Retinal pigment epithelial cell (primary cell): Measurements from ENCODE around the gene PDE6B.
"Not testable (repeated sequence)": the region's sequence is repeated elsewhere in the genome, so short reads cannot be mapped to it uniquely, and the experiment has no call there.

Source experiments
- DNase-seq: peaks from one replicate; pipeline ENCODE4 v3.0.0-alpha.2; 2010; ENCODE audit warnings: low read depth
- H3K4me3 ChIP-seq: 2 replicates; pipeline ENCODE4 v1.5.1; 2011; ENCODE audit warnings: mild to moderate bottlenecking, low read length, control low read depth, moderate library complexity
- TF ChIP-seq, protein P1 (sequence below): conservative IDR thresholded peaks from 2 replicates; pipeline ENCODE4 v1.5.1; 2011; ENCODE audit warnings: low read depth, low read length, control low read depth, inconsistent platforms

The PDE6B gene

DNA sequence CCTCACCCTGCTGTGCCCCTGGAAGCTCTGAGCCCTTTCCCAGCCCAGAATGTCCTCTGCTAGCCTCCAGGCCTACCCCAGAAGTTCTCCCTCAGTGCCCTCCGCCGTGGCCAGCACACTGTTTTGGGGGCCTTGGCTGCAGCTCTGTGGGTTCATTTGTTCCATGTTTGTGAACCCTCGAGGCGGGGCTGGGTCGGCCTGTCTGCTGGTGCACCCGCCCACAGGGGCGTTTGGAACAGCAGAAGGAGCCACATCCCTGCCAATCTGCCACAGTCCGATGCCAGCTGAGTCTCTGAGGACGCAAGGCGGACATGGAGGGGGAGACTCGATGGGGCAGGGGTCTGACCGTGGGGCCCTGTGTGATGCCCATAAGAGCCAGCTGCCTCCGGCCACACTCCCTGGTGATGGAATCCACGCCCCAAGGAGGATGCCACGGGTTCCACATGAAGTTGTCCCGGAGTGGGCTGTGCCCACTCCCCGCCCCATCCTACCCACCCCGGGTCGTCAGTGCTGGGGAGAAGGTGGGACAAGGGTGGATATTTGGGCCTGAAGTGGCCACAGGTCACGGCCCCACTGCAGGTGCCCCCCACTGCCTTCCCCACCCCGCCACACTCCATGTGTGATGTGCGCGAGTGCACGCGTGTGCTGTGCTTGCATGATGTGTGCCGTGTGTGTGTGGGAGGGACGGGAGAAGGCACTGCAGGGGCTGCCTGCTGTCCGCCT lies 41.6 kb downstream of the PDE6B start:
- H3K4me3 ChIP-seq = no peak overlapping the region
- TF ChIP-seq, protein P1, sequence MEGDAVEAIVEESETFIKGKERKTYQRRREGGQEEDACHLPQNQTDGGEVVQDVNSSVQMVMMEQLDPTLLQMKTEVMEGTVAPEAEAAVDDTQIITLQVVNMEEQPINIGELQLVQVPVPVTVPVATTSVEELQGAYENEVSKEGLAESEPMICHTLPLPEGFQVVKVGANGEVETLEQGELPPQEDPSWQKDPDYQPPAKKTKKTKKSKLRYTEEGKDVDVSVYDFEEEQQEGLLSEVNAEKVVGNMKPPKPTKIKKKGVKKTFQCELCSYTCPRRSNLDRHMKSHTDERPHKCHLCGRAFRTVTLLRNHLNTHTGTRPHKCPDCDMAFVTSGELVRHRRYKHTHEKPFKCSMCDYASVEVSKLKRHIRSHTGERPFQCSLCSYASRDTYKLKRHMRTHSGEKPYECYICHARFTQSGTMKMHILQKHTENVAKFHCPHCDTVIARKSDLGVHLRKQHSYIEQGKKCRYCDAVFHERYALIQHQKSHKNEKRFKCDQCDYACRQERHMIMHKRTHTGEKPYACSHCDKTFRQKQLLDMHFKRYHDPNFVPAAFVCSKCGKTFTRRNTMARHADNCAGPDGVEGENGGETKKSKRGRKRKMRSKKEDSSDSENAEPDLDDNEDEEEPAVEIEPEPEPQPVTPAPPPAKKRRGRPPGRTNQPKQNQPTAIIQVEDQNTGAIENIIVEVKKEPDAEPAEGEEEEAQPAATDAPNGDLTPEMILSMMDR = no peak
- no peak for DNase-seq

- DNase-seq = no peak
- TF ChIP-seq, protein P1 = no peak
- H3K4me3 ChIP-seq = no peak overlapping the region
Observed at GRCh38 chr4:667545-667925, 42.2 kb downstream of the PDE6B start.

GRCh38 chr4:668219-668618 lies 42.8 kb downstream of the PDE6B start:
- not testable (repeated sequence) for H3K4me3 ChIP-seq, DNase-seq

GRCh38 chr4:669806-670559 lies 44.6 kb downstream of the PDE6B start:
- DNase-seq, H3K4me3 ChIP-seq: not testable (repeated sequence)

- TF ChIP-seq, protein P1 = no peak
- no peak for DNase-seq
- no peak overlapping the region for H3K4me3 ChIP-seq
Observed at GRCh38 chr4:671769-672168, 46.4 kb downstream of the PDE6B start.

DNA sequence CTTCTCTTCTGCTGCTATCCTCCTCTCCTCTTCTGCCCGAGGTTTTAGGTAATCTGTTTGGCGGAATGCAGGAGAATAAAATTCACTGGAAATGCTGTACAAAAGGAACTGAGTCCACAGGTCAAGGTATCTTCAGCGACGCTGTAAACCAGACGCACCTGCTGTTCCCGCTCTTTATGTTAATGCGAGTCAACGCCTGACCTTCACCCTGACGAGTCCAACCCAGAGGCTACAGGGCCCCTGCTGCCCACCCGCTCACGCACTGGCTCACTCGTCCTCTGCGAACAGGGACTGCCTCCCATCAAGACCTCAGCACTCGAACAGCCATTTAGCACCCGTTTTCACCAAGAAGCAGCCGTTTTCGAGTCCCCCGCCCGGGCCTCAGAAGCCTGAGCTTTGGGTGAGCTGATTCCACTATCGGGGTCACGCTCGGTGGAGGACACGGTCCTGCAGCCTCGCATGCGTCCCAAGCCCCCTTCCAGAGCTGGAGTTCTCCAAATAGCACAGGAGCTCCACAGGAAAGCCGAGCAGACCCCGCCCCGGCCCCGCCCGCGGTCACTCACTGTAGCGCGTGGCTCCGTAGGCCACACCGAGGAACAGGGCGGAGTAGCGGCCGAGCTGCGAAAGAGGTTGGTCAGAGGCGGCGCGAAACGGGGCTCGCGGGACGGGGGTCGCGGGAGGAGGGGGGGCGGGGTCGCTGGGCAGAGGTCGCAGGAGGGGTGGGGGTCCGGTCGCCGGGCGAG lies 48.1 kb downstream of the PDE6B start:
- TF ChIP-seq, protein P1 = no peak
- DNase-seq = no peak

GRCh38 chr4:674172-675035 lies 49.0 kb downstream of the PDE6B start, which contains the start of the genes ATP5ME and MYL5:
TSS of gene ATP5ME (minus strand) at chr4:674276. CDS start at chr4:674247, 29 bp downstream.
TSS of gene MYL5 (plus strand) at chr4:674542. CDS start at chr4:678027, 3,485 bp downstream.
- TF ChIP-seq, protein P1 = peak; percentile 79
- peak within 1 kb of the TSS; percentile 80 for H3K4me3 ChIP-seq
- peak; percentile 83 for DNase-seq

More for the DNA sequence above, 48.1 kb downstream of the PDE6B start:
- peak overlapping the region; percentile 80 for H3K4me3 ChIP-seq
